Calu3 (cell line): ENCODE measurements around the gene SDCBP2. TPM values are rescaled to one million over a fixed set of nuclear protein-coding genes. Genes with fewer than 3 reads are reported as not detected.

Experiments used
- BruUV-seq: library from RNA; stranded (reverse); fragments of 400-500 nt; replicated peaks from 2 replicates; lab custom pipeline; 2021; lab: Mats Ljungman, UMichigan
- CTCF ChIA-PET: fragments of 300-600 bp; sonication (Branson Sonifier 250); formaldehyde crosslinking; loops from one replicate; lab custom pipeline; 2022; ENCODE audit warnings: antibody characterized with exemption; lab: Charles Lee
- DNase-seq: peaks from one replicate; pipeline ENCODE4 v3.0.0; 2022
- H3K27ac Mint-ChIP-seq: one replicate; pipeline ENCODE4 v1.8.0; 2022; ENCODE audit warnings: mixed read lengths; ENCODE audit not compliant: unreplicated experiment
- H3K27me3 Mint-ChIP-seq: one replicate; pipeline ENCODE4 v1.8.0; 2022; ENCODE audit warnings: mixed read lengths; ENCODE audit not compliant: unreplicated experiment
- H3K36me3 Mint-ChIP-seq: one replicate; pipeline ENCODE4 v1.8.0; 2022; ENCODE audit warnings: mild to moderate bottlenecking, moderate library complexity, mixed read lengths; ENCODE audit not compliant: insufficient read depth, unreplicated experiment
- H3K4me1 Mint-ChIP-seq: one replicate; pipeline ENCODE4 v1.8.0; 2022; ENCODE audit warnings: mild to moderate bottlenecking, low read depth, mixed read lengths; ENCODE audit not compliant: unreplicated experiment
- H3K4me3 Mint-ChIP-seq: one replicate; pipeline ENCODE4 v1.8.0; 2022; ENCODE audit warnings: mild to moderate bottlenecking, low read depth, moderate library complexity, mixed read lengths; ENCODE audit not compliant: unreplicated experiment
- H3K9me3 Mint-ChIP-seq: one replicate; pipeline ENCODE4 v1.8.0; 2022; ENCODE audit warnings: low read depth, mixed read lengths; ENCODE audit not compliant: unreplicated experiment
- intact Hi-C: fragments of 100-400 bp; cut with micrococcal nuclease; formaldehyde crosslinking; loops from one replicate; pipeline ENCODE4 v1.10.0; 2022; ENCODE audit not compliant: unreplicated experiment
- total RNA-seq: library from RNA; stranded (reverse); gene quantifications from 2 replicates; pipeline ENCODE4 v1.2.3, GENCODE V29; 2022
- TF ChIP-seq, protein P1 (sequence below): fragments of 200-600 bp; IDR thresholded peaks from one replicate; pipeline ENCODE4 v1.8.0; 2022; ENCODE audit warnings: antibody characterized with exemption; ENCODE audit not compliant: unreplicated experiment

The SDCBP2 gene
- total RNA-seq, 1 experiment from 2014 or later: 8.2 TPM

DNA sequence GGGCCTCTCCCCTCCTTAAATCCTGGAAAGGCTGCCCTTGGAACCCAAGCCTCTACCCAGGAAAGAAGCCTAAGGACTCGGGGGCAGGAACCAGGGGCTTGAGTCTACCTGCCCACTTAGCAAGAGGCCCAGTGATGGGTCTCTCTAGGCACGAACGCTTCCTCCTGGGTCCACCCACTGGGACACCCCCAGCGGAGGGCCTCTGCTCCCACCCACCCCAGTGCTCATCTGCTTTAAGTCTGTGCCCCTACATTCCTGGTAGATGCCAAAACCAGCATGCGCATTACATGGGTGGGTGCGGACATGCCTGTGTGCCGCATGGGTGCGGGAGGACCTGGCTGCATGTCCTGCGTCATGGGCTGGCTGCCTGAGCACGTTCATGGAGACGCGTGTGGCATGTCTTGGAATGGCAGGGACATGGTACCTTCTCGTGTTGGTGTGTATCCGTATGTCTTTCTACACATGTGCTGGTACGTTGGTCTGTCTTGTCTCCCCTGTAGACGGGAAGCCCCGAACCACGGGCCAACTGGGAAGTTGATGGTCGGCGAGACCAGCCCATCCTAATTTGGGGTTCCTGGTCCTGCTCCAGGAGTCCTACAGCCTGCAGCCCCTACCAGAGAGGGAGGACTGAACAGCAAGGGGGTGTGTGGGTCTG is 33.5 kb downstream of the SDCBP2 start:
- BruUV-seq: no TSS peak
- CTCF ChIA-PET: no interaction called here

DNA sequence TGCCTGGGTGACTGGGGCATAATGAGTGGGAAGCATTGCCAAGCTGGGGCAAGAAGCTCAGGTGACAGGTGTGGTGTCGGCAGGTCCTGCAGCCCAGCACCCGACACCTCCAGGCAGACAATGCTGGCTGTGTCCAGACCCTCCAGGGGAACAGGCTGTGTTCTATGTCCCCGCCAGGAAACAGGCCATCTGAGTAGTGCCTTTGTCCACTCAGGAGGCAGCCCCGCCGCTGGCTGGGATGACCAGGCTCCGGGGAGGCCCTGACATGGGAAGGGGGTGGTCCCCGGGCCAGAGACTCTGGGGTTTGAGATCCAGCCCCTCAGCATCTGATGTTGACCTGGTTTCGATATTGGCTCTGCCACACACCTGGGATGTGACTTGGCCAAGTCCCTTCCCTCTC is 34.4 kb downstream of the SDCBP2 start:
- no peak for DNase-seq
- Mint-ChIP-seq H3K9me3 (no peaks in the 10 kb centered on the region), H3K27ac (no peak overlapping the region), H3K27me3 (peaks cover 19% of the 10 kb centered on the region), H3K36me3 (peaks cover 6% of the 10 kb centered on the region), H3K4me1 (no peaks in the 10 kb centered on the region), H3K4me3 (no peak overlapping the region)
- BruUV-seq: no TSS peak
- TF ChIP-seq, protein P1, sequence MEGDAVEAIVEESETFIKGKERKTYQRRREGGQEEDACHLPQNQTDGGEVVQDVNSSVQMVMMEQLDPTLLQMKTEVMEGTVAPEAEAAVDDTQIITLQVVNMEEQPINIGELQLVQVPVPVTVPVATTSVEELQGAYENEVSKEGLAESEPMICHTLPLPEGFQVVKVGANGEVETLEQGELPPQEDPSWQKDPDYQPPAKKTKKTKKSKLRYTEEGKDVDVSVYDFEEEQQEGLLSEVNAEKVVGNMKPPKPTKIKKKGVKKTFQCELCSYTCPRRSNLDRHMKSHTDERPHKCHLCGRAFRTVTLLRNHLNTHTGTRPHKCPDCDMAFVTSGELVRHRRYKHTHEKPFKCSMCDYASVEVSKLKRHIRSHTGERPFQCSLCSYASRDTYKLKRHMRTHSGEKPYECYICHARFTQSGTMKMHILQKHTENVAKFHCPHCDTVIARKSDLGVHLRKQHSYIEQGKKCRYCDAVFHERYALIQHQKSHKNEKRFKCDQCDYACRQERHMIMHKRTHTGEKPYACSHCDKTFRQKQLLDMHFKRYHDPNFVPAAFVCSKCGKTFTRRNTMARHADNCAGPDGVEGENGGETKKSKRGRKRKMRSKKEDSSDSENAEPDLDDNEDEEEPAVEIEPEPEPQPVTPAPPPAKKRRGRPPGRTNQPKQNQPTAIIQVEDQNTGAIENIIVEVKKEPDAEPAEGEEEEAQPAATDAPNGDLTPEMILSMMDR: no peak
- intact Hi-C loops: no loop called here
- CTCF ChIA-PET: no interaction called here

More for the DNA sequence above, 33.5 kb downstream of the SDCBP2 start:
- DNase-seq: no peak
- intact Hi-C loops: no loop called here
- peaks cover 19% of the 10 kb centered on the region for H3K27me3 Mint-ChIP-seq
- TF ChIP-seq, protein P1: no peak
- no peaks in the 10 kb centered on the region for H3K4me1 Mint-ChIP-seq
- no peak overlapping the region for H3K27ac Mint-ChIP-seq
- no peak overlapping the region for H3K4me3 Mint-ChIP-seq
- no peaks in the 10 kb centered on the region for H3K9me3 Mint-ChIP-seq
- H3K36me3 Mint-ChIP-seq: peaks cover 6% of the 10 kb centered on the region

DNA sequence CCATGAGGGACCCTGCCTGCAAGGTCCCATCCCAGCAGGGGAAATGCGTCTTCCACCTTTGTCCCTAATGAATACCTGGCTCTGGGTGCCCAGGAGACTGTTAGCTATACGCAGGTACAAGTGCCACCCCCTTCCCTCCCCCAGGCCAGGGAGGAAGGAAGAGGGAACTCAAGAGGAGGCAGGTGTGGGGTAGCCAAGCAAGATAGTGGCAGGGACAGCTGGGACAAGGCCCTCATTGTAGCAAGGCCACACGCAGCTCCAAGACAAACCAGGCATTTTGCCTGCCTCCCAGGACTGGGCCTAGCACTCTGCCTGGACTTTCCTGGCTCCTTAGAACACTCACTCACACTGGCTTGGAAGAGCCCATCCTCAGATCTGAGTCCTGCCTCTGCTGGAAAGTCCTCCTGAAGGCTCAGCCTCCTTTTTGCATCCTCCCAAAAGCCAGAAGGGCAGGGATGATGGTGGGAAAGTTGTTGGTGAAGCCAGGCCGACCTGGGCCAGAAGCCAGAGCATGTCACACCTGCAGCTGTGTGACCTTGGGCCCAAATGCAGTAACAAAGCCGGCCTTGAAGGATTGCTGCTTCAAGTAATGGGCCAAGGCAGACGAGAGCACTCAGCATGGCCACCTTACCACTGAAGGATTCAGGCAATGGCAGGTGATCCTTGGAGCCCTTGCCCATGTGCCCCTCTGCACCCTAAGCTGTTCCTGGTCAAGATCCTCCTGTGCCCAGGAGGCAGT is 35.1 kb downstream of the SDCBP2 start:
- CTCF ChIA-PET: no interaction called here
- Mint-ChIP-seq H3K9me3 (no peaks in the 10 kb centered on the region), H3K27ac (no peak overlapping the region), H3K4me1 (no peaks in the 10 kb centered on the region), H3K36me3 (peaks cover 6% of the 10 kb centered on the region), H3K4me3 (no peak overlapping the region), H3K27me3 (peaks cover 19% of the 10 kb centered on the region)
- DNase-seq: no peak
- BruUV-seq: no TSS peak
- intact Hi-C loops: no loop called here
- TF ChIP-seq, protein P1: no peak

DNA sequence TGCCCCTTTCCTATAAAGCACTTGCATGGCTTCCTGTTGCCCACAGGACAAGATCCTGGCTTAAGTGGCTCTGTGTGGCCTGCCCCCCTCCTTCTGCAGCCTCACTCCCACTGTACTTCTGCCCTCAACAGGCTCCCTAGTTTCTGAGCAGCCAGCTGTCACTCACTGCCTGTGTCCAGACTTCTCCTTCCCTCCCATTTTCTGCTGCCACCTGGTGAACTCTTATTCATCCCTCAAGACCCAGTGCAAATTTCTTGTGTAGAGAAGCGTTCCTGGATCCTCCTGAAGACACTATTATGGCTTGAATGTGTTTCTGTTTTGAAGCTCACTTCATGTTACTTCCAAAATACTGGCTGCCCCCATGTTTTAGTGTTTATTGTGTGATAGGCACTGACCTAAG is 36.3 kb downstream of the SDCBP2 start:
- DNase-seq: no peak
- TF ChIP-seq, protein P1: no peak
- no peaks in the 10 kb centered on the region for H3K4me1 Mint-ChIP-seq

More for the DNA sequence above, 36.3 kb downstream of the SDCBP2 start:
- no peaks in the 10 kb centered on the region for H3K9me3 Mint-ChIP-seq
- H3K27ac Mint-ChIP-seq: no peak overlapping the region
- peaks cover 6% of the 10 kb centered on the region for H3K36me3 Mint-ChIP-seq
- no peak overlapping the region for H3K4me3 Mint-ChIP-seq
- peaks cover 19% of the 10 kb centered on the region for H3K27me3 Mint-ChIP-seq
- intact Hi-C loops: no loop called here
- BruUV-seq: no TSS peak
- CTCF ChIA-PET: no interaction called here
